K562 (cell line): Measurements from ENCODE around the gene RNF4. TPM values are rescaled to one million over a fixed set of nuclear protein-coding genes. Genes with fewer than 3 reads are reported as not detected.
A peak's percentile ranks its signal among the peaks of the same experiment; 100 is the strongest.

ENCODE experiments used
- ATAC-seq: fragments of 200-7000 bp; cut with Tn5 transposase; 3 replicates; pipeline ENCODE4 v1.9.1; 2020; ENCODE audit warnings: moderate library complexity
- BruUV-seq: library from RNA; stranded (reverse); fragments of 400-500 nt; replicated peaks from 2 replicates; lab custom pipeline; 2021; lab: Mats Ljungman, UMichigan
- CTCF ChIA-PET: fragments of 300-600 bp; formaldehyde crosslinking; extraction: SDS; loops from one replicate; lab custom pipeline; 2021; ENCODE audit warnings: low intra/inter-chr PET ratio; lab: Yijun Ruan, JAX
- POLR2A ChIA-PET: fragments of 300-600, 350-650 bp; sonication (Branson Sonifier 250); formaldehyde crosslinking; extraction: SDS; loops from one replicate; lab custom pipeline; 2021; ENCODE audit warnings: antibody characterized with exemption, inconsistent platforms; lab: Yijun Ruan, JAX
- DNase-seq, 4 experiments: peaks; one replicate each; pipeline versions ENCODE4 v3.0.0 to v3.0.0-alpha.2; 2011 to 2018; ENCODE audit warnings: low spot score in 3 of 4, mixed read lengths in 3 of 4; ENCODE audit errors: extremely low read depth in 1 of 4
- FAIRE-seq: peaks from 2 replicates; lab custom pipeline; 2011; peaks lifted over from hg19 to GRCh38; lab: Jason Lieb, UNC
- H2AFZ ChIP-seq: 2 replicates; pipeline ENCODE4 v1.6.0; 2011; ENCODE audit warnings: low read depth, low read length, control low read depth, inconsistent platforms
- H3K27ac ChIP-seq: fragments of 200-600 bp; 3 replicates; pipeline ENCODE4 v1.8.0; 2011; ENCODE audit warnings: low read depth, mild to moderate bottlenecking, control low read depth, inconsistent platforms, low read length, moderate library complexity, mixed read lengths; ENCODE audit errors: extremely low read depth
- H3K27me3 ChIP-seq, 2 experiments: fragments of 300-600 bp in 1 of 2; 2 replicates in 1 of 2; 3 replicates in 1 of 2; pipeline versions ENCODE4 v1.6.0 to v1.8.0; 2011; ENCODE audit warnings: inconsistent platforms in 2 of 2, low read length in 2 of 2, mild to moderate bottlenecking in 1 of 2, mixed read lengths in 1 of 2, moderate library complexity in 1 of 2; ENCODE audit not compliant: control insufficient read depth in 2 of 2, insufficient read depth in 2 of 2
- H3K36me3 ChIP-seq: fragments of 300-600 bp; 3 replicates; pipeline ENCODE4 v1.8.0; 2011; ENCODE audit warnings: mild to moderate bottlenecking, low read length, inconsistent platforms; ENCODE audit not compliant: control insufficient read depth, insufficient read depth
- H3K4me1 ChIP-seq, 2 experiments: fragments of 200-600 bp in 1 of 2; replicated peaks in 1 of 2; 2 replicates in 1 of 2; 3 replicates in 1 of 2; pipeline versions ENCODE4 v1.5.1 to v1.8.0; 2011; ENCODE audit warnings: inconsistent platforms in 2 of 2, low read length in 2 of 2, mild to moderate bottlenecking in 1 of 2, mixed read lengths in 1 of 2, moderate library complexity in 1 of 2; ENCODE audit not compliant: control insufficient read depth in 2 of 2, insufficient read depth in 2 of 2
- H3K4me2 ChIP-seq: 2 replicates; pipeline ENCODE4 v1.6.1; 2011; ENCODE audit warnings: low read length, control low read depth, inconsistent platforms, mixed read lengths; ENCODE audit not compliant: insufficient read depth
- H3K4me3 ChIP-seq: fragments of 200-600 bp; sonication (generic), shearing (Covaris generic); 2 replicates; pipeline ENCODE4 v1.5.1; 2016; ENCODE audit warnings: control low read depth, inconsistent platforms
- H3K79me2 ChIP-seq: fragments of 200-600 bp; 3 replicates; pipeline ENCODE4 v1.8.0; 2011; ENCODE audit warnings: low read length, inconsistent platforms; ENCODE audit not compliant: control insufficient read depth, insufficient read depth
- H3K9ac ChIP-seq, 2 experiments: 2 replicates each; pipeline versions ENCODE4 v1.6.0 to v1.6.1; 2011; ENCODE audit warnings: low read depth in 2 of 2, low read length in 2 of 2, control low read depth in 1 of 2, inconsistent platforms in 1 of 2, mild to moderate bottlenecking in 1 of 2, mixed read lengths in 1 of 2; ENCODE audit not compliant: insufficient read depth in 1 of 2
- H3K9me1 ChIP-seq: one replicate; pipeline ENCODE4 v1.6.0; 2011; ENCODE audit warnings: inconsistent platforms, mild to moderate bottlenecking, low read length, moderate library complexity; ENCODE audit not compliant: control insufficient read depth, insufficient read depth
- H3K9me3 ChIP-seq: replicated peaks from 2 replicates; pipeline ENCODE4 v1.5.1; 2011; ENCODE audit warnings: low read depth, low read length, inconsistent platforms; ENCODE audit not compliant: control insufficient read depth, insufficient read depth
- H4K20me1 ChIP-seq: replicated peaks from 2 replicates; pipeline ENCODE4 v1.6.1; 2011; ENCODE audit warnings: low read length, inconsistent platforms, mixed read lengths; ENCODE audit not compliant: control insufficient read depth, insufficient read depth
- ZFP36 ChIP-seq: fragments of 150-350 bp; IDR thresholded peaks from 2 replicates; pipeline ENCODE4 v1.6.1; 2018; ENCODE audit warnings: low read length, low read depth; ENCODE audit not compliant: partially characterized antibody
- ZFX ChIP-seq: sonication (generic); formaldehyde crosslinking; IDR thresholded peaks from 2 replicates; pipeline ENCODE4 v1.8.0; 2022; ENCODE audit warnings: mild to moderate bottlenecking, missing genetic modification reagents, moderate library complexity
- WGBS: fragments of 100-300 bp; shearing (Covaris generic); methylation state at CpG from one replicate; pipeline ENCODE4 v1.1.6; 2016; ENCODE audit warnings: low coverage, mixed read lengths; ENCODE audit not compliant: insufficient coverage; ENCODE audit errors: missing lambda C conversion rate; 5-methylcytosine and 5-hydroxymethylcytosine counted together
- in situ Hi-C: fragments of 300-500 bp; cut with MboI; formaldehyde crosslinking; loops from 4 replicates; pipeline ENCODE4 v1.15.0; 2018; ENCODE audit warnings: inconsistent platforms, mixed read lengths
- intact Hi-C: fragments of 100-400 bp; cut with micrococcal nuclease; formaldehyde crosslinking; loops from 2 replicates; pipeline ENCODE4 v1.14.2; 2022
- polyA plus RNA-seq, 8 experiments: library from polyadenylated mRNA; depleted of rRNA in 4 of 8; stranded (reverse) in 5 of 8; unstranded in 3 of 8; fragments of >200 nt; fragmentation: Nextera tagmentation in 2 of 8; fragmentation: Illumina TruSeq in 1 of 8; extraction: Ambion mirVana in 2 of 8; extraction: Trizol in 1 of 8; gene quantifications; 2 replicates each; pipeline versions ENCODE4 v1.2.1 to v1.2.3, GENCODE V29; 2011 to 2014; ENCODE audit warnings: inconsistent platforms in 1 of 8, missing spikeins in 1 of 8
- total RNA-seq, 7 experiments: library from RNA; depleted of rRNA in 6 of 7; stranded (reverse); fragments of >200 nt in 6 of 7; fragmentation: Illumina TruSeq in 2 of 7; extraction: Trizol in 2 of 7; gene quantifications; 2 replicates each; pipeline versions ENCODE4 v1.2.1 to v1.2.3, GENCODE V29; 2011 to 2021; ENCODE audit warnings: low replicate concordance in 1 of 7

RNF4 gene
- total and polyA plus RNA-seq, 9 of the 15 experiments (the other 6 are each of a cell fraction or from before 2014, with no cell fraction given) = 19.2 to 59.3 (median 44.8) TPM

GRCh38 chr4:2438822-2439718 lies 29.8 kb upstream of the RNF4 start:
- CTCF ChIA-PET = no interaction called here
- intact Hi-C loops = no loop called here
- no peak for FAIRE-seq

More at GRCh38 chr4:2438822-2439718, 29.8 kb upstream of the RNF4 start:
- POLR2A ChIA-PET = interaction anchor here (0.6 to 1.1 kb wide), 2 partner anchors 11 to 779 kb away, joined by 3 read pairs; no protein-coding TSS in a partner anchor
- H3K4me2 ChIP-seq = no peak overlapping the region
- H3K9me1 ChIP-seq = no peaks in the 10 kb centered on the region
- peak; percentile 48 for TF ChIP-seq ZFP36
- no peak for TF ChIP-seq ZFX (CRISPR knock-in tag)
- H3K36me3 ChIP-seq = no peaks in the 10 kb centered on the region
- no TSS peak for BruUV-seq
- peak overlapping the region in 1 of 2 experiments; percentile 42; a peak in 1 of 4 replicates for H3K9ac ChIP-seq
- ATAC-seq = no peak
- no peak overlapping the region for H2AFZ ChIP-seq
- no peaks in the 10 kb centered on the region for H3K9me3 ChIP-seq
- no peak for DNase-seq
- in situ Hi-C loops = no loop called here
- no peak overlapping the region for H3K4me3 ChIP-seq
- no peaks in the 10 kb centered on the region for H3K27me3 ChIP-seq
- no peaks in the 10 kb centered on the region for H3K79me2 ChIP-seq
- H3K27ac ChIP-seq = no peak overlapping the region
- no peaks in the 10 kb centered on the region for H4K20me1 ChIP-seq
- WGBS = 51% methylated on average over 13 of the region's 16 CpGs
- H3K4me1 ChIP-seq = peaks cover 4 to 44% of the 10 kb centered on the region in 2 experiments; a peak in 4 of 5 replicates
